HepG2 (cell line): Measurements from ENCODE around the gene GNB3. TPM values are rescaled to one million over a fixed set of nuclear protein-coding genes. Genes with fewer than 3 reads are reported as not detected.
A peak's percentile ranks its signal among the peaks of the same experiment; 100 is the strongest.

Experiments used
- CC2D1A ChIP-seq: sonication (generic); formaldehyde crosslinking; IDR thresholded peaks from 2 replicates; pipeline ENCODE4 v1.8.1; 2023; ENCODE audit warnings: mild to moderate bottlenecking, missing genetic modification reagents
- FLYWCH1 ChIP-seq: sonication (generic); formaldehyde crosslinking; IDR thresholded peaks from 2 replicates; pipeline ENCODE4 v1.8.1; 2023; ENCODE audit warnings: mild to moderate bottlenecking, missing genetic modification reagents
- FOSL2 ChIP-seq: sonication (generic); formaldehyde crosslinking; IDR thresholded peaks from 2 replicates; pipeline ENCODE4 v1.4.0; 2020; ENCODE audit warnings: missing genetic modification reagents
- FOXJ3 ChIP-seq: sonication (generic); formaldehyde crosslinking; IDR thresholded peaks from 2 replicates; pipeline ENCODE4 v1.4.0; 2020; ENCODE audit warnings: missing genetic modification reagents, mild to moderate bottlenecking, borderline replicate concordance
- HNF1B ChIP-seq: sonication (generic); formaldehyde crosslinking; IDR thresholded peaks from 2 replicates; pipeline ENCODE4 v1.5.1; 2020; ENCODE audit warnings: mild to moderate bottlenecking, moderate library complexity, missing genetic modification reagents
- IRF9 ChIP-seq: sonication (generic); formaldehyde crosslinking; IDR thresholded peaks from 2 replicates; pipeline ENCODE4 v1.8.0; 2022; ENCODE audit warnings: missing genetic modification reagents, mild to moderate bottlenecking, borderline replicate concordance
- KDM5A ChIP-seq: fragments of 200-600 bp; sonication (generic); IDR thresholded peaks from 2 replicates; pipeline ENCODE4 v1.7.0; 2018; ENCODE audit warnings: antibody characterized with exemption, mild to moderate bottlenecking, low read length, borderline replicate concordance
- MTERF4 ChIP-seq: sonication (generic); formaldehyde crosslinking; IDR thresholded peaks from 2 replicates; pipeline ENCODE4 v1.8.0; 2023; ENCODE audit warnings: mild to moderate bottlenecking, missing genetic modification reagents
- PHB2 ChIP-seq: fragments of 450-650 bp; IDR thresholded peaks from 2 replicates; pipeline ENCODE4 v1.6.1; 2018; ENCODE audit not compliant: partially characterized antibody
- RAD21 ChIP-seq: fragments of 450-650 bp; formaldehyde crosslinking; IDR thresholded peaks from 2 replicates; pipeline ENCODE4 v1.5.0; 2020; ENCODE audit warnings: mild to moderate bottlenecking
- RFX5 ChIP-seq: IDR thresholded peaks from 2 replicates; pipeline ENCODE4 v1.6.1; 2011; ENCODE audit warnings: low read depth, low read length, improper control_type of control experiment
- RFXAP ChIP-seq: sonication (generic); formaldehyde crosslinking; IDR thresholded peaks from 2 replicates; pipeline ENCODE4 v1.4.0; 2020; ENCODE audit warnings: missing genetic modification reagents, borderline replicate concordance
- TAF1 ChIP-seq: sonication (generic); formaldehyde crosslinking; IDR thresholded peaks from 2 replicates; pipeline ENCODE4 v1.4.0; 2020; ENCODE audit warnings: missing genetic modification reagents
- TBP ChIP-seq: sonication (generic); formaldehyde crosslinking; IDR thresholded peaks from 2 replicates; pipeline ENCODE4 v1.5.0; 2020; ENCODE audit warnings: missing genetic modification reagents
- WIZ ChIP-seq: sonication (generic); formaldehyde crosslinking; IDR thresholded peaks from 2 replicates; pipeline ENCODE4 v1.5.1; 2020; ENCODE audit warnings: mild to moderate bottlenecking, missing genetic modification reagents
- ZBTB7B ChIP-seq: sonication (generic); formaldehyde crosslinking; IDR thresholded peaks from 2 replicates; pipeline ENCODE4 v1.4.0; 2020; ENCODE audit warnings: missing genetic modification reagents
- ZMYM2 ChIP-seq: sonication (generic); formaldehyde crosslinking; IDR thresholded peaks from 2 replicates; pipeline ENCODE4 v1.8.0; 2022; ENCODE audit warnings: mild to moderate bottlenecking, missing genetic modification reagents
- ZNF124 ChIP-seq: sonication (generic); formaldehyde crosslinking; IDR thresholded peaks from 2 replicates; pipeline ENCODE4 v1.4.0; 2020; ENCODE audit warnings: missing genetic modification reagents
- ZNF432 ChIP-seq: sonication (generic); formaldehyde crosslinking; IDR thresholded peaks from 2 replicates; pipeline ENCODE4 v1.5.0; 2020; ENCODE audit warnings: missing genetic modification reagents, mild to moderate bottlenecking, borderline replicate concordance
- ZNF503 ChIP-seq: sonication (generic); formaldehyde crosslinking; IDR thresholded peaks from 2 replicates; pipeline ENCODE4 v1.4.0; 2020; ENCODE audit warnings: missing genetic modification reagents
- ZNF556 ChIP-seq: sonication (generic); formaldehyde crosslinking; IDR thresholded peaks from 2 replicates; pipeline ENCODE4 v1.4.0; 2020; ENCODE audit warnings: mild to moderate bottlenecking, missing genetic modification reagents, borderline replicate concordance
- ZNF784 ChIP-seq: sonication (generic); formaldehyde crosslinking; IDR thresholded peaks from 2 replicates; pipeline ENCODE4 v1.5.1; 2020; ENCODE audit warnings: missing genetic modification reagents, mild to moderate bottlenecking, borderline replicate concordance
- ZUFSP ChIP-seq: sonication (generic); formaldehyde crosslinking; IDR thresholded peaks from 2 replicates; pipeline ENCODE4 v1.9.0; 2021; ENCODE audit warnings: missing genetic modification reagents, mild to moderate bottlenecking, borderline replicate concordance
- polyA plus RNA-seq, 8 experiments: library from polyadenylated mRNA; depleted of rRNA in 3 of 8; stranded (reverse) in 7 of 8; unstranded in 1 of 8; fragments of >200 nt; fragmentation: Illumina TruSeq in 4 of 8; extraction: Trizol in 4 of 8; gene quantifications; 2 replicates each; pipeline versions ENCODE4 v1.2.1 to v1.2.3, GENCODE V29; 2011 to 2016; ENCODE audit warnings: low read depth in 4 of 8, missing spikeins in 1 of 8, mixed read lengths in 1 of 8; ENCODE audit not compliant: insufficient read depth in 1 of 8
- total RNA-seq, 5 experiments: library from RNA; depleted of rRNA; stranded (reverse); fragments of >200 nt; fragmentation: Illumina TruSeq; extraction: Trizol; gene quantifications; 2 replicates each; pipeline ENCODE4 v1.2.3, GENCODE V29; 2016; ENCODE audit warnings: low read depth in 1 of 5

GNB3 gene
- total and polyA plus RNA-seq, 2 of the 13 experiments (the other 11 are each of a cell fraction or from before 2014, with no cell fraction given): 1.3 to 3.6 TPM

- TF ChIP-seq MTERF4 (CRISPR knock-in tag) (no peak), RFXAP (CRISPR knock-in tag) (no peak), FOXJ3 (no peak), ZNF784 (CRISPR knock-in tag) (0 out of 2 replicates have a peak, but pooled peaks have one; percentile 5), ZNF124 (no peak), ZBTB7B (CRISPR knock-in tag) (no peak), KDM5A (no peak), ZNF432 (CRISPR knock-in tag) (no peak), HNF1B (CRISPR knock-in tag) (no peak), TAF1 (no peak), ZUFSP (CRISPR knock-in tag) (no peak), ZMYM2 (no peak), ZNF556 (CRISPR knock-in tag) (0 out of 2 replicates have a peak, but pooled peaks have one; percentile 15), IRF9 (CRISPR knock-in tag) (peak; percentile 7; the same call in 1 of the 2 replicates), FLYWCH1 (CRISPR knock-in tag) (no peak), CC2D1A (CRISPR knock-in tag) (no peak), WIZ (CRISPR knock-in tag) (0 out of 2 replicates have a peak, but pooled peaks have one; percentile 13), PHB2 (no peak), TBP (CRISPR knock-in tag) (no peak), RFX5 (no peak), ZNF503 (no peak), FOSL2 (CRISPR knock-in tag) (no peak), RAD21 (CRISPR knock-in tag) (no peak)
Observed at GRCh38 chr12:6866920-6867412, 26.2 kb downstream of the GNB3 start (continued).
